ENCODE results near the gene B3GNT7.

DNA sequence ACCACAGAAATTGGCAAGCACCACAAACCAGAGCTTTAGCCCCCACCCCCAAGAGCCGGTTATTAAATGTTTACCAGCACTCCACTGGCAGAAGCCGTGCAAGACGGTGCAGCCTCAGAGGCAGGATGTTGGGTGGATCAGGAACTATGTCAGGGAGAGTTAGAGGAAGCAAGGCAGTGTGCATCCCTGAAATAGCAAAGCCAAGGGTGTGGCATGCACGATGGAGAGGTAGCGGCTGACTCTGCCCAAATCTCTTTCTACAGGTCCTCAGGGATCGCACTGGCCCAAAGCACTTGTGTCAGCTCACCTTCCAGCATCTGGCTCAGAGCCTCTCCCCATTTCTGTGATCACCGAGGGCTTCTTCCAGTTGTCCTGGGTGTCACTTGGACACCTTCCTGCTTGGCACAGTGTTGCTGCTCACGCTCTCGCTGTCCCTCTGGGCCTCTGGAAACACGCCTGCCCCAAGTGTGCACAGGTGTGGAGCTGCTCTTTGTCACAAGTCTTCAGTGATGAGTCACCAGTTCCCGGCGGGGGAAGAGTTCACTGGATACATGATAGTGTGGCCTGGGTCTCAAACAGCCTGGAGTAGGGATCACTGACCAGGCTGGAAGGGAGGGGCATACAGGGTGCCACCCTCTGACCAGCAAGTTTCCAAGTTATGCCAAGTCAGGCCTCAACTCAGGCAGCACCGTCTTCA lies 17.3 kb upstream of the B3GNT7 start:
- TF ChIP-seq EP300 (IDR thresholded peaks at IDR 0.05) = no peak
- TF ChIP-seq, protein P1, sequence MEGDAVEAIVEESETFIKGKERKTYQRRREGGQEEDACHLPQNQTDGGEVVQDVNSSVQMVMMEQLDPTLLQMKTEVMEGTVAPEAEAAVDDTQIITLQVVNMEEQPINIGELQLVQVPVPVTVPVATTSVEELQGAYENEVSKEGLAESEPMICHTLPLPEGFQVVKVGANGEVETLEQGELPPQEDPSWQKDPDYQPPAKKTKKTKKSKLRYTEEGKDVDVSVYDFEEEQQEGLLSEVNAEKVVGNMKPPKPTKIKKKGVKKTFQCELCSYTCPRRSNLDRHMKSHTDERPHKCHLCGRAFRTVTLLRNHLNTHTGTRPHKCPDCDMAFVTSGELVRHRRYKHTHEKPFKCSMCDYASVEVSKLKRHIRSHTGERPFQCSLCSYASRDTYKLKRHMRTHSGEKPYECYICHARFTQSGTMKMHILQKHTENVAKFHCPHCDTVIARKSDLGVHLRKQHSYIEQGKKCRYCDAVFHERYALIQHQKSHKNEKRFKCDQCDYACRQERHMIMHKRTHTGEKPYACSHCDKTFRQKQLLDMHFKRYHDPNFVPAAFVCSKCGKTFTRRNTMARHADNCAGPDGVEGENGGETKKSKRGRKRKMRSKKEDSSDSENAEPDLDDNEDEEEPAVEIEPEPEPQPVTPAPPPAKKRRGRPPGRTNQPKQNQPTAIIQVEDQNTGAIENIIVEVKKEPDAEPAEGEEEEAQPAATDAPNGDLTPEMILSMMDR (IDR thresholded peaks at IDR 0.05) = no peak
